Heart right ventricle (tissue), 16 donors: ENCODE measurements around the gene NFYA. TPM values are rescaled to one million over a fixed set of nuclear protein-coding genes. Genes with fewer than 3 reads are reported as not detected.
A peak's percentile ranks its signal among the peaks of the same experiment; 100 is the strongest.

Experiments
- ATAC-seq, 8 donors: fragments of 200-7000 bp; cut with Tn5 transposase; one replicate each; pipeline ENCODE4 v1.9.1; 2020; ENCODE audit warnings: mild to moderate bottlenecking in 8 of 8, moderate library complexity in 8 of 8, moderate number of reproducible peaks in 1 of 8
- DNase-seq, 2 donors: peaks; one replicate each; pipeline ENCODE4 v3.0.0-alpha.2; 2020
- H3K27ac ChIP-seq, 10 donors: fragments of 200-600 bp; sonication (generic) in 2 of 10; one replicate each; pipeline versions ENCODE4 v1.5.0 to v1.8.0; 2020 to 2022; ENCODE audit warnings: mild to moderate bottlenecking in 3 of 10
- H3K27me3 ChIP-seq, 7 donors: fragments of 200-600 bp; one replicate each; pipeline ENCODE4 v1.8.0; 2021 to 2022; ENCODE audit warnings: mild to moderate bottlenecking in 2 of 7
- H3K36me3 ChIP-seq, 9 donors: fragments of 200-600 bp; sonication (generic) in 1 of 9; one replicate each; pipeline versions ENCODE4 v1.5.0 to v1.8.0; 2020 to 2022; ENCODE audit warnings: mild to moderate bottlenecking in 2 of 9
- H3K4me1 ChIP-seq, 9 donors: fragments of 200-600 bp; sonication (generic) in 1 of 9; one replicate each; pipeline versions ENCODE4 v1.5.0 to v1.8.0; 2020 to 2022; ENCODE audit warnings: mild to moderate bottlenecking in 4 of 9
- H3K4me3 ChIP-seq, 10 donors: fragments of 200-600 bp; sonication (generic) in 2 of 10; one replicate each; pipeline versions ENCODE4 v1.5.0 to v1.8.0; 2020 to 2022; ENCODE audit warnings: mild to moderate bottlenecking in 7 of 10, moderate library complexity in 2 of 10
- H3K9me3 ChIP-seq, 11 donors: fragments of 200-600 bp in 10 of 11; sonication (generic) in 2 of 11; one replicate each; pipeline versions ENCODE4 v1.5.0 to v1.8.0; 2013 to 2022; ENCODE audit warnings: mild to moderate bottlenecking in 2 of 11, control low read depth in 1 of 11, moderate library complexity in 1 of 11
- CTCF ChIP-seq, 9 donors: fragments of 200-600 bp; sonication (generic) in 2 of 9; IDR thresholded peaks; one replicate each; pipeline versions ENCODE4 v1.5.0 to v1.8.0; 2021 to 2022; ENCODE audit warnings: antibody characterized with exemption in 9 of 9, mild to moderate bottlenecking in 5 of 9, moderate library complexity in 1 of 9
- WGBS, 2 donors: extraction: QIAGEN DNeasy Blood & Tissue Kit; methylation state at CpG; one replicate each; pipeline ENCODE4 v1.1.7; 2013; ENCODE audit warnings: inconsistent platforms in 1 of 2; 5-methylcytosine and 5-hydroxymethylcytosine counted together
- intact Hi-C, 10 donors: fragments of 100-400 bp; cut with DNase I; formaldehyde crosslinking; loops; one replicate each; pipeline versions ENCODE4 v1.11.1 to v1.14.2; 2022
- polyA plus RNA-seq, 2 donors: library from polyadenylated mRNA; stranded (reverse); fragments of 200-250 nt; gene quantifications; one replicate each; pipeline ENCODE4 v1.2.3, GENCODE V29; 2013
- total RNA-seq, 10 donors: library from RNA; stranded (reverse); fragmentation: NEBNext Ultra II Directional in 3 of 10; extraction: Animal tissue kit (Norgen Biotek cat#: 25700) in 3 of 10; gene quantifications; one replicate each; pipeline versions ENCODE4 v1.2.1 to v1.2.4, GENCODE V29; 2021 to 2023
- donor health status: Arrhythmogenic right ventricular cardiomyopathy.
- donor health status: ischemic (EF 13 %, LVEDD 7.1; RV severe dilation, severe dysfunction).
- donor health status: healthy with polysubstance abuse.
- donor health status: DM: no; HTN: yes; CAD: no.
- donor health status: DM: no; HTN: no; CAD: no.
- donor health status: ischemic (EF 25% LVEDD 6.9; RV normal size, moderate dysfunction).
- donor health status: ischemic (EF 25% LVEDD 5.7; RV mildly dilated, moderate dysfunction).
- donor health status: healthy.
- donor health status: DM: yes; HTN: yes; CAD: no.
- donor health status: Ischemic cardiomyopathy.
- donor health status: ischemic (EF 35%, LVEDD 5.7; RV mildly dilated, moderate dysfunction).
- donor health status: nonischemic (EF 11% LVEDD 7.7; RV severe dilation, severe dysfunction).
- donor health status: DM: yes; HTN: yes; CAD: no.
- donor health status: PGD.
- donor health status: ischemic (EF 29% LVEDD 5.4; RV normal size, mild dysfunction).
- donor health status: nonischemic (EF 23%, LVEDD 6.1; RV moderate dilation, normal function).

The NFYA gene
- total and polyA plus RNA-seq, 12 donors: 4.2 to 12.0 (median 10.3) TPM

GRCh38 chr6:41097467-41098090, 24.8 kb downstream of the NFYA start:
- ATAC-seq (no peak), DNase-seq (no peak)
- H3K27ac ChIP-seq: no peak overlapping the region
- no peak for TF ChIP-seq CTCF (IDR thresholded peaks at IDR 0.05)
- peaks cover 0 to 97% (median 52%) of the 10 kb centered on the region in 9 donors for H3K36me3 ChIP-seq
- H3K4me3 ChIP-seq: no peak overlapping the region
- H3K9me3 ChIP-seq: no peaks in the 10 kb centered on the region
- no peaks in the 10 kb centered on the region for H3K27me3 ChIP-seq
- H3K4me1 ChIP-seq: peaks cover 0 to 18% (median 14%) of the 10 kb centered on the region in 9 donors
- intact Hi-C loops: loop anchor here in 6 of 10 donors (5.0 to 10.0 kb wide), 2 partner anchors 217 to 220 kb away; no protein-coding TSS in a partner anchor
- 67 to 69% methylated on average over 5 of the region's 5 CpGs for WGBS, 2 donors

DNA sequence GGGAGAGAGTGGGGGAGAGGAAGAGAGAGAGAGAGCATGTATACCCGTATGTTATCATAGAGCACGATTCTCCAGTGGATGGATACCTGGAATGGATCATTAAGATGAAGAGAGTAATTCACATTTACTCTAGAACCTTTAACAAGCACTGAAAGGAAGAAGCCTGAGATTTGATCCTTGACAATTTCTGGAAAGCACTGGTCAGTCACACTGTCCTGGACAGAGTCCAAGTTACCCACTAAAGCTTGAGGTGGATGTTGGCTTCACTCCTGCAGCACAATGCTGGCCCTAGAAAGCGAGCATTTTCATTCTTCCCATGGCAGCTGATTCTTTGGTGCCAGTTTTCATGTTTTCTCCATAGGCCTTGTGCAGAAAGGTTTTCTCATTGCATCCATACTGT, 25.6 kb downstream of the NFYA start:
- 30 to 41% methylated on average over 3 of the region's 3 CpGs for WGBS, 2 donors
- Histone ChIP-seq H3K27me3 (no peaks in the 10 kb centered on the region), H3K9me3 (no peaks in the 10 kb centered on the region), H3K36me3 (peaks cover 0 to 89% (median 46%) of the 10 kb centered on the region in 9 donors), H3K27ac (peak overlapping the region in 2 of 10 donors; percentile 19 to 35), H3K4me1 (peaks cover 0 to 18% (median 14%) of the 10 kb centered on the region in 9 donors), H3K4me3 (no peak overlapping the region)
- intact Hi-C loops: loop anchor here in 6 of 10 donors (5.0 to 10.0 kb wide), 2 partner anchors 216 to 219 kb away; no protein-coding TSS in a partner anchor
- DNase-seq: no peak
- no peak for TF ChIP-seq CTCF (IDR thresholded peaks at IDR 0.05)
- ATAC-seq: no peak

DNA sequence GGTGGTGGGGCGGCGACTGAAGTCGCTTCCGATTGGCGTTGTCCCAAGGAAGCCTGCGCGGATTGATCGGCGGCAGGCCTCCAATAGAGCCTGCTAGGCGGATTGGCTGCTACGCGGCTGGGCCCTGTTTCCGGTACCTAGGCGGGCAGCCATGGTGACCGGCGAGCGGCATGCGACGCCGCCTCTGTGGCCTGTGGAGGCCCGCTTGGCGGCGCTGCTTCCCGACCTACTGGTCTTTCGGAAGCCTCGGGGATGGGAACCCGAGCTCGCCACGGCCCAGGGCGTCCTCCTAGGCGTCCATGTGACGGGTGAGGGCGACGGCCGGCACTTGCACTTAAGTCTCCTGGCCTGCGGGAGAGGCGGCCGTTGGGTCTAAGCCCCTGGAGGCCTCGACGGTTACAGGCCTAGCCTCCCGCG, 28.1 kb downstream of the NFYA start:
- ATAC-seq (peak in 4 of 8 donors; percentile 11 to 69 (median 30)), DNase-seq (peak in 1 of 2 donors; percentile 19)
- H3K9me3 ChIP-seq: no peaks in the 10 kb centered on the region
- H3K27ac ChIP-seq: no peak overlapping the region
- intact Hi-C loops: no loop called here
- H3K4me1 ChIP-seq: peaks cover 0 to 18% (median 14%) of the 10 kb centered on the region in 9 donors
- H3K36me3 ChIP-seq: peaks cover 0 to 64% (median 23%) of the 10 kb centered on the region in 9 donors
- no peak for TF ChIP-seq CTCF (IDR thresholded peaks at IDR 0.05)
- 62 to 72% methylated on average over 42 of the region's 42 CpGs for WGBS, 2 donors
- no peak overlapping the region for H3K4me3 ChIP-seq
- H3K27me3 ChIP-seq: no peaks in the 10 kb centered on the region

- no peak for TF ChIP-seq CTCF (IDR thresholded peaks at IDR 0.05)
- ATAC-seq: no peak
- Histone ChIP-seq H3K4me1 (peaks cover 0 to 7% (median under 1%) of the 10 kb centered on the region in 9 donors), H3K27me3 (no peaks in the 10 kb centered on the region), H3K4me3 (no peak overlapping the region), H3K36me3 (peaks cover 0 to 36% (median 4%) of the 10 kb centered on the region in 9 donors), H3K27ac (no peak overlapping the region), H3K9me3 (no peaks in the 10 kb centered on the region)
- DNase-seq: no peak
- WGBS, 2 donors: 95 to 97% methylated on average over 3 of the region's 3 CpGs
- intact Hi-C loops: no loop called here
Measured at GRCh38 chr6:41103847-41104246, 31.1 kb downstream of the NFYA start.
